Hepatocyte (in vitro differentiated cells): ENCODE results near the gene SLC6A11. TPM values are rescaled to one million over a fixed set of nuclear protein-coding genes. Genes with fewer than 3 reads are reported as not detected.

Source experiments
- DNase-seq: peaks from one replicate; pipeline ENCODE4 v3.0.0-alpha.2; 2016; ENCODE audit warnings: low spot score
- H2AFZ ChIP-seq: fragments of 200-600 bp; sonication (generic); 2 replicates; pipeline ENCODE4 v1.6.0; 2016; ENCODE audit warnings: antibody characterized with exemption, mild to moderate bottlenecking
- H3K27ac ChIP-seq: fragments of 200-600 bp; sonication (generic); 2 replicates; pipeline ENCODE4 v1.5.1; 2016; ENCODE audit warnings: mild to moderate bottlenecking
- H3K27me3 ChIP-seq: fragments of 200-600 bp; sonication (generic); 2 replicates; pipeline ENCODE4 v1.6.1; 2016
- H3K36me3 ChIP-seq: fragments of 200-600 bp; sonication (generic); replicated peaks from 2 replicates; pipeline ENCODE4 v1.5.1; 2016; ENCODE audit warnings: low read depth; ENCODE audit not compliant: insufficient read depth
- H3K4me1 ChIP-seq: fragments of 200-600 bp; sonication (generic); 2 replicates; pipeline ENCODE4 v1.5.1; 2016; ENCODE audit warnings: mild to moderate bottlenecking, moderate library complexity; ENCODE audit not compliant: insufficient read depth
- H3K4me2 ChIP-seq: fragments of 200-600 bp; sonication (generic); 2 replicates; pipeline ENCODE4 v1.6.0; 2016
- H3K4me3 ChIP-seq: fragments of 200-600 bp; sonication (generic); 2 replicates; pipeline ENCODE4 v1.5.1; 2016; ENCODE audit warnings: mild to moderate bottlenecking
- H3K79me2 ChIP-seq: fragments of 200-600 bp; sonication (generic); 2 replicates; pipeline ENCODE4 v1.6.0; 2017; ENCODE audit warnings: mild to moderate bottlenecking
- H3K9me2 ChIP-seq: fragments of 200-600 bp; sonication (generic); replicated peaks from 2 replicates; pipeline ENCODE4 v1.6.0; 2017; ENCODE audit warnings: mild to moderate bottlenecking; ENCODE audit not compliant: insufficient read depth
- H3K9me3 ChIP-seq: fragments of 200-600 bp; sonication (generic); 2 replicates; pipeline ENCODE4 v1.5.1; 2016; ENCODE audit warnings: low read depth, mild to moderate bottlenecking
- H4K20me1 ChIP-seq: fragments of 200-600 bp; sonication (generic); 2 replicates; pipeline ENCODE4 v1.6.0; 2016; ENCODE audit warnings: mild to moderate bottlenecking; ENCODE audit not compliant: insufficient read depth, poor library complexity, severe bottlenecking
- EZH2 ChIP-seq: fragments of 200-600 bp; sonication (generic); IDR thresholded peaks from 2 replicates; pipeline ENCODE4 v1.6.1; 2016; ENCODE audit warnings: antibody characterized with exemption, mild to moderate bottlenecking, borderline replicate concordance
- EZH2phosphoT487 ChIP-seq: fragments of 200-600 bp; sonication (generic); IDR thresholded peaks from one replicate; pipeline ENCODE4 v1.6.1; 2018; ENCODE audit warnings: antibody characterized with exemption, mild to moderate bottlenecking, low read depth, moderate library complexity; ENCODE audit not compliant: unreplicated experiment, severe bottlenecking
- WGBS: methylation state at CpG from one replicate; pipeline ENCODE4 v1.1.6; 2016; ENCODE audit warnings: low lambda C conversion rate; ENCODE audit errors: missing lambda C conversion rate; 5-methylcytosine and 5-hydroxymethylcytosine counted together
- polyA plus RNA-seq: library from polyadenylated mRNA; unstranded; fragments of >200 nt; fragmentation: Nextera tagmentation; extraction: Ambion mirVana; gene quantifications from 2 replicates; pipeline ENCODE4 v1.2.1, GENCODE V29; 2016
- total RNA-seq: library from RNA; depleted of rRNA; stranded (reverse); fragments of >200 nt; gene quantifications from 2 replicates; pipeline ENCODE4 v1.2.3, GENCODE V29; 2014
- TF ChIP-seq, protein P1 (sequence below): fragments of 200-600 bp; sonication (generic); IDR thresholded peaks from 2 replicates; pipeline ENCODE4 v1.5.1; 2016; ENCODE audit warnings: antibody characterized with exemption, mild to moderate bottlenecking; ENCODE audit not compliant: poor library complexity

SLC6A11 gene
- total and polyA plus RNA-seq, 2 experiments from 2014 or later, result 1.5 to 1.7 TPM

GRCh38 chr3:10918011-10918410 lies 102.0 kb downstream of the SLC6A11 start:
- Histone ChIP-seq H4K20me1 (no peaks in the 10 kb centered on the region), H3K4me3 (no peak overlapping the region), H3K9me2 (no peaks in the 10 kb centered on the region), H3K4me1 (no peaks in the 10 kb centered on the region), H3K27me3 (peaks cover 10% of the 10 kb centered on the region), H3K4me2 (no peak overlapping the region), H3K36me3 (no peaks in the 10 kb centered on the region), H3K79me2 (no peaks in the 10 kb centered on the region), H3K27ac (no peak overlapping the region), H3K9me3 (no peaks in the 10 kb centered on the region), H2AFZ (no peak overlapping the region)
- TF ChIP-seq, protein P1, sequence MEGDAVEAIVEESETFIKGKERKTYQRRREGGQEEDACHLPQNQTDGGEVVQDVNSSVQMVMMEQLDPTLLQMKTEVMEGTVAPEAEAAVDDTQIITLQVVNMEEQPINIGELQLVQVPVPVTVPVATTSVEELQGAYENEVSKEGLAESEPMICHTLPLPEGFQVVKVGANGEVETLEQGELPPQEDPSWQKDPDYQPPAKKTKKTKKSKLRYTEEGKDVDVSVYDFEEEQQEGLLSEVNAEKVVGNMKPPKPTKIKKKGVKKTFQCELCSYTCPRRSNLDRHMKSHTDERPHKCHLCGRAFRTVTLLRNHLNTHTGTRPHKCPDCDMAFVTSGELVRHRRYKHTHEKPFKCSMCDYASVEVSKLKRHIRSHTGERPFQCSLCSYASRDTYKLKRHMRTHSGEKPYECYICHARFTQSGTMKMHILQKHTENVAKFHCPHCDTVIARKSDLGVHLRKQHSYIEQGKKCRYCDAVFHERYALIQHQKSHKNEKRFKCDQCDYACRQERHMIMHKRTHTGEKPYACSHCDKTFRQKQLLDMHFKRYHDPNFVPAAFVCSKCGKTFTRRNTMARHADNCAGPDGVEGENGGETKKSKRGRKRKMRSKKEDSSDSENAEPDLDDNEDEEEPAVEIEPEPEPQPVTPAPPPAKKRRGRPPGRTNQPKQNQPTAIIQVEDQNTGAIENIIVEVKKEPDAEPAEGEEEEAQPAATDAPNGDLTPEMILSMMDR, result no peak
- TF ChIP-seq EZH2 (no peak), EZH2phosphoT487 (no peak)
- 93% methylated on average over 11 of the region's 11 CpGs for WGBS
- no peak for DNase-seq

DNA sequence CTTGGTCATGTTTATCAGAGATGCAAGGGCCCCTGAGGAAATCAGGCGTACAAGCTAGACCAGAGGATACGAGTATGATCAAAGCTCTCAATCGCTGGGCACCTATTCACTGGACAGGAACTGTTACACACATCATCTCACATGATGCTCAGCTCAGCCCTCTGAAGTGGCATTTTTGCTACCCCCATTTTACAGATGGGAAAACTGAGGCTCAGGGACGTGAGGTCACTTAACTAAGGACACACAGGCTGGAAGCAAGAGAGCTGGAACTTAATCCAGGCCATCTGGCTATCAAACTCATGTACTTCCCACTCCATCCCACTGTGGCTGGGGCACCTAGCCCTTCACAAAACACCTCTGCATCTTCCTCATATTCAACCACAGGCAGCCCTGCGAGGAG lies 103.6 kb downstream of the SLC6A11 start:
- H3K79me2 ChIP-seq, result no peaks in the 10 kb centered on the region
- H4K20me1 ChIP-seq, result no peaks in the 10 kb centered on the region
- H3K4me1 ChIP-seq, result no peaks in the 10 kb centered on the region
- H3K9me3 ChIP-seq, result no peaks in the 10 kb centered on the region
- WGBS, result 77% methylated on average over 5 of the region's 5 CpGs
- H3K9me2 ChIP-seq, result no peaks in the 10 kb centered on the region
- H3K4me3 ChIP-seq, result no peak overlapping the region
- DNase-seq, result no peak
- H3K36me3 ChIP-seq, result no peaks in the 10 kb centered on the region
- H3K4me2 ChIP-seq, result no peak overlapping the region
- H2AFZ ChIP-seq, result no peak overlapping the region
- H3K27ac ChIP-seq, result no peak overlapping the region
- TF ChIP-seq EZH2phosphoT487 (no peak), EZH2 (no peak)
- TF ChIP-seq, protein P1, result no peak
- H3K27me3 ChIP-seq, result peaks cover 10% of the 10 kb centered on the region

GRCh38 chr3:10925436-10926255 lies 109.6 kb downstream of the SLC6A11 start:
- no peak overlapping the region for H3K4me3 ChIP-seq
- no peaks in the 10 kb centered on the region for H4K20me1 ChIP-seq
- DNase-seq, result no peak
- H3K4me1 ChIP-seq, result no peaks in the 10 kb centered on the region
- H3K79me2 ChIP-seq, result no peaks in the 10 kb centered on the region
- TF ChIP-seq EZH2phosphoT487 (no peak), EZH2 (no peak)
- TF ChIP-seq, protein P1, result no peak
- no peak overlapping the region for H2AFZ ChIP-seq
- H3K27me3 ChIP-seq, result peaks cover 7% of the 10 kb centered on the region
- no peak overlapping the region for H3K27ac ChIP-seq
- no peaks in the 10 kb centered on the region for H3K9me3 ChIP-seq
- H3K36me3 ChIP-seq, result no peaks in the 10 kb centered on the region
- H3K9me2 ChIP-seq, result no peaks in the 10 kb centered on the region
- no peak overlapping the region for H3K4me2 ChIP-seq
- 93% methylated on average over 13 of the region's 14 CpGs for WGBS
